GM19193 (cell line): ENCODE measurements around the gene SLC7A11.

ENCODE experiments used
- POLR2A ChIP-seq: IDR thresholded peaks from 4 replicates; pipeline ENCODE4 v1.6.1; 2011; ENCODE audit not compliant: insufficient read depth, insufficient read length; ENCODE audit errors: extremely low read depth

The SLC7A11 gene

GRCh38 chr4:138229160-138229559 lies 13.0 kb downstream of the SLC7A11 start:
- no peak for TF ChIP-seq POLR2A

- TF ChIP-seq POLR2A = no peak
Observed at GRCh38 chr4:138226351-138226750, 15.8 kb downstream of the SLC7A11 start.

- no peak for TF ChIP-seq POLR2A
Observed at GRCh38 chr4:138225477-138225876, 16.7 kb downstream of the SLC7A11 start.

- TF ChIP-seq POLR2A = no peak
Observed at GRCh38 chr4:138224614-138225013, 17.5 kb downstream of the SLC7A11 start.

GRCh38 chr4:138223231-138223910 lies 18.8 kb downstream of the SLC7A11 start:
- no peak for TF ChIP-seq POLR2A

- no peak for TF ChIP-seq POLR2A
Observed at GRCh38 chr4:138222046-138222445, 20.1 kb downstream of the SLC7A11 start.

GRCh38 chr4:138218976-138219375 lies 23.2 kb downstream of the SLC7A11 start:
- TF ChIP-seq POLR2A = no peak

GRCh38 chr4:138217567-138217966 lies 24.6 kb downstream of the SLC7A11 start:
- no peak for TF ChIP-seq POLR2A

- no peak for TF ChIP-seq POLR2A
Observed at GRCh38 chr4:138216272-138216867, 25.8 kb downstream of the SLC7A11 start.

GRCh38 chr4:138209094-138209493 lies 33.1 kb downstream of the SLC7A11 start:
- TF ChIP-seq POLR2A = no peak

GRCh38 chr4:138205531-138206233 lies 36.5 kb downstream of the SLC7A11 start:
- no peak for TF ChIP-seq POLR2A

GRCh38 chr4:138204507-138204906 lies 37.6 kb downstream of the SLC7A11 start:
- no peak for TF ChIP-seq POLR2A

GRCh38 chr4:138202686-138203085 lies 39.5 kb downstream of the SLC7A11 start:
- TF ChIP-seq POLR2A = no peak

- no peak for TF ChIP-seq POLR2A
Observed at GRCh38 chr4:138200236-138200590, 41.9 kb downstream of the SLC7A11 start.

GRCh38 chr4:138199568-138200235 lies 42.4 kb downstream of the SLC7A11 start:
- TF ChIP-seq POLR2A = no peak
